Adrenal gland (tissue), 5 donors: ENCODE measurements around the gene DHX38.

Experiments
- POLR2A ChIP-seq, 2 donors: fragments of 450-650 bp; IDR thresholded peaks; one replicate each; pipeline ENCODE4 v1.6.1; 2017; ENCODE audit warnings: antibody characterized with exemption in 2 of 2, mild to moderate bottlenecking in 2 of 2, moderate library complexity in 1 of 2
- TF ChIP-seq, protein P1 (sequence below), 6 experiments: fragments of 450-650 bp in 4 of 6; fragments of 200-600 bp in 2 of 6; sonication (generic) in 1 of 6; IDR thresholded peaks; 1 replicate in 5 of 6; 2 replicates in 1 of 6; pipeline versions ENCODE4 v1.5.1 to v1.8.0; 2016 to 2021; ENCODE audit warnings: antibody characterized with exemption in 6 of 6, mild to moderate bottlenecking in 2 of 6, moderate library complexity in 1 of 6
- donor health status: DM: no; HTN: no; CAD: no.

DNA sequence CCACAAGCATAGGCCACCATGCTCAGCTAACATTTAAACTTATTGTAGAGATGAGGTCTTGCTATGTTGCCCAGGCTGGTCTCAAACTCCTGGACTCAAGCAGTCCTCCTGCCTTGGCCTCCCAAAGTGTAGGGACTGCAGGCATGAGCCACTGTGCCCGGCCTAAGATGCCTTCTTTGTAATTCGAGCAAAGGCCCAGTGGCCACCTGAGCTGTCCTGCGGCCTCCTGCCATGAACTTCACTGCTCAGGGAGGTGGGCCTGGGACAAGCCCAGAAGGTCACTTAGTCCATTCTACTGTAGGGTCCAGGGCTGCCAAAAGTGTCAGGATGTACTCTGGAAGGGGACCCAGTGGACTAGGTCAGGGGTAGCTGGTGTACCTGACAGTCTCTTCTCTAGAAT, 30.5 kb downstream of the DHX38 start:
- TF ChIP-seq, protein P1, sequence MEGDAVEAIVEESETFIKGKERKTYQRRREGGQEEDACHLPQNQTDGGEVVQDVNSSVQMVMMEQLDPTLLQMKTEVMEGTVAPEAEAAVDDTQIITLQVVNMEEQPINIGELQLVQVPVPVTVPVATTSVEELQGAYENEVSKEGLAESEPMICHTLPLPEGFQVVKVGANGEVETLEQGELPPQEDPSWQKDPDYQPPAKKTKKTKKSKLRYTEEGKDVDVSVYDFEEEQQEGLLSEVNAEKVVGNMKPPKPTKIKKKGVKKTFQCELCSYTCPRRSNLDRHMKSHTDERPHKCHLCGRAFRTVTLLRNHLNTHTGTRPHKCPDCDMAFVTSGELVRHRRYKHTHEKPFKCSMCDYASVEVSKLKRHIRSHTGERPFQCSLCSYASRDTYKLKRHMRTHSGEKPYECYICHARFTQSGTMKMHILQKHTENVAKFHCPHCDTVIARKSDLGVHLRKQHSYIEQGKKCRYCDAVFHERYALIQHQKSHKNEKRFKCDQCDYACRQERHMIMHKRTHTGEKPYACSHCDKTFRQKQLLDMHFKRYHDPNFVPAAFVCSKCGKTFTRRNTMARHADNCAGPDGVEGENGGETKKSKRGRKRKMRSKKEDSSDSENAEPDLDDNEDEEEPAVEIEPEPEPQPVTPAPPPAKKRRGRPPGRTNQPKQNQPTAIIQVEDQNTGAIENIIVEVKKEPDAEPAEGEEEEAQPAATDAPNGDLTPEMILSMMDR (IDR thresholded peaks at IDR 0.05) = no peak
- no peak for TF ChIP-seq POLR2A (IDR thresholded peaks at IDR 0.05)
